Inflammatory macrophage treated with lipopolysaccharide for 1 hour (primary cell): ENCODE measurements around the gene THADA.
"Not testable (repeated sequence)": the region's sequence is repeated elsewhere in the genome, so short reads cannot be mapped to it uniquely, and the experiment has no call there.

Source experiments
- DNase-seq, 2 donors: peaks; one replicate each; pipeline ENCODE4 v3.0.0-alpha.2; 2020 to 2022

The THADA gene

DNA sequence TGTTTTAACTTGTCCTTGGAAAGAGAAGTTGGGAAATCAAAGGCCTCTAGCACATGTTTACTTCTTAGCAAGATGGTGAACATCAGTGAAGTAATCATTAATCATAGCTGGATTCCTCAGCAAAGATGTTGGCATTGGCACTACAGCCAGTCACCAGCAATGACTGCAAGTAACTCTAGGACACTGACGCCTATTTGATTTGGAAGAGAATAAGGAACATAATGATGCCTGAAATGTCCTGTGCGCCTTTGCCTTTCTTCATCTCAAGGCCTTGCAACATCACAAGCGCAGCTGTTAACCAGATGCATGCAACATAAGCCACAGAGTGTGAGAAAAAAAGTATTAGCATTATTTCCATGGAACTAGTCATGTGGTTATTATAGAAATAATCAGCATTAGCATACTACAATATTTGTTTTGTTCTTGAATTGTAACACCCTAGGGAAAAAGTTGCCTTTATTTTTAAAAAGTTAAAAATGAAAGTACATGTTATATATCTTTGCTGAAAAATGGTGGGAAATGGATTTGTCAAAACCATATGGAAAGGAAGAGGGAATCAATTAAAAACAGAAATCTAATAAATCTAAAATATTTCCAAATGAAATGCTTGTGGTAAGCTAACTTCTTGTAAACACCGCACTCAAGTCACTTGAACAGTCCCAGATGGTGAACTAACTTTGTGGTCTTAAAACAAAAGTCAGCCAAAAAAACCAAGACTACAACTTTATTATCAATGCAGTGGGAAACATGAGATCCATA, 55.6 kb downstream of the THADA start:
- DNase-seq: peak; percentile 82 to 95

- DNase-seq: no peak
Measured at GRCh38 chr2:43539436-43539835, 56.4 kb downstream of the THADA start.

GRCh38 chr2:43538034-43538670, 57.7 kb downstream of the THADA start:
- DNase-seq: no peak

DNA sequence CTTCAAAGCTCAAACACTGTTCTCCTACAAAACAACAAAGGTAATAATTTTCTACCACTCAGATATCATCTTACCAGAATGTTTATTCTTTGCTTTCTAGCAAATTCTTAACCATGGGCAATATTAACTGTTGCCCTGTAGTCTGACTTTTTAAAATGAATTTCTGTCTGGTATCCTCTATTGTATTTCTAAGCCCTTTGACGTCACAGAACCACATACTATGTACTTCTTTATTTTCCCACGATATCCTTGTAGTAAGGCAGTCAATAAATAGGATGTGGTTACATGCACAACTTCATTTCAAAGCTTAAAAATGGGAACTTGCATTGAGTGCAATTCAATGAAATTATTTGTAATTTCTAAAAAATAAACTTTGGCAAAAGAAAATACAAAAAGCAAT, 58.7 kb downstream of the THADA start:
- peak; percentile 73 for DNase-seq

- no peak for DNase-seq
Measured at GRCh38 chr2:43534569-43534968, 61.3 kb downstream of the THADA start.

DNA sequence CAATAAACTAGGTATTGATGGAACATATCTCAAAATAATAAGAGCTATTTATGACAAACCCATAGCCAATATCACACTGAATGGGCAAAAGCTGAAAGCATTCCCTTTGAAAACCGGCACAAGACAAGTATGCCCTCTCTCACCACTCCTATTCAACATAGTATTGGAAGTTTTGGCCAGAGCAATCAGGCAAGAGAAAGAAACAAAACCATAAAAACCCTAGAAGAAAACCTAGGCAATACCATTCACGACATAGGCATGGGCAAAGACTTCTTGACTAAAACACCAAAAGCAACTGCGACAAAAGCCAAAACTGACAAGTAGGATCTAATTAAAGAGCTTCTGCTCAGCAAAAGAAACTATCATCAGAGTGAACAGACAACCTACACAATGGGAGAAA, 63.3 kb downstream of the THADA start:
- DNase-seq: not testable (repeated sequence)

DNA sequence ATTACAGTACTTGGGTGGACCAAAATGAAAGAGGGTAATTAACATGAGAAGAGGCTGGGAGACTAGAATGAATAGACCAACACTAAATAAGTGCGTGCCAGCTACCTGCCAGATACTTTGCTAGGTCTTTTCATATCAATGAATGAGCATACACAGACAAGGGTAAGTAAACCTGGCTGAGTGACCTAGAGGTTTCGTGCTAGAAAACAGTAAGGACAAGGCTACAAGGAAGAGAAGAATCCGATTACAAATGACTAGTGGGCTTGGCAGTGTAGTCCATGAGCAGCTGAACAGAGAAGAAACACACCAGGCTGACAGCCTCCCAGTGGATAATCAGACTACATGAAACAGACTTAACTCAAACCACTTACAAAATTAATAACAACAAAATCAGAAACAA, 64.6 kb downstream of the THADA start:
- no peak for DNase-seq

GRCh38 chr2:43526994-43527393, 68.8 kb downstream of the THADA start:
- no peak for DNase-seq

DNA sequence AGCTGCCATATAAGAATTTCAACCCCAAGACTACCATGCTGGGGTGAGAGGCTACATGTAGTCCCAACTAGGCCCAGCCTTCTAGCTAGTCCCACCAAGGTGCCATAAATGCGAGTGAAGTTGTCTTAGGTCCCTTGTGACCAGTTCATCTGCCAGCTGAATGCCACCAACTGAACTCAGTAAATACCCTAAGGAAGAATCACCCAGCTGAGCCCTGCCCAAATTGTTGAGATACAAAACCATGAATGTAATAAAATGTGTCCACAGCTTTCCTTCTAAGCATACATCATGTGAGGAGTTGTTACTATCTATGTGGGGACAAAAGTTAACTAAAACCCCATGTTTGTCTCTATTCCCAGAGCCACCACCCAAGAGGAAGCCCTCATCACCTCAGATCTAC, 70.3 kb downstream of the THADA start:
- DNase-seq: no peak

DNA sequence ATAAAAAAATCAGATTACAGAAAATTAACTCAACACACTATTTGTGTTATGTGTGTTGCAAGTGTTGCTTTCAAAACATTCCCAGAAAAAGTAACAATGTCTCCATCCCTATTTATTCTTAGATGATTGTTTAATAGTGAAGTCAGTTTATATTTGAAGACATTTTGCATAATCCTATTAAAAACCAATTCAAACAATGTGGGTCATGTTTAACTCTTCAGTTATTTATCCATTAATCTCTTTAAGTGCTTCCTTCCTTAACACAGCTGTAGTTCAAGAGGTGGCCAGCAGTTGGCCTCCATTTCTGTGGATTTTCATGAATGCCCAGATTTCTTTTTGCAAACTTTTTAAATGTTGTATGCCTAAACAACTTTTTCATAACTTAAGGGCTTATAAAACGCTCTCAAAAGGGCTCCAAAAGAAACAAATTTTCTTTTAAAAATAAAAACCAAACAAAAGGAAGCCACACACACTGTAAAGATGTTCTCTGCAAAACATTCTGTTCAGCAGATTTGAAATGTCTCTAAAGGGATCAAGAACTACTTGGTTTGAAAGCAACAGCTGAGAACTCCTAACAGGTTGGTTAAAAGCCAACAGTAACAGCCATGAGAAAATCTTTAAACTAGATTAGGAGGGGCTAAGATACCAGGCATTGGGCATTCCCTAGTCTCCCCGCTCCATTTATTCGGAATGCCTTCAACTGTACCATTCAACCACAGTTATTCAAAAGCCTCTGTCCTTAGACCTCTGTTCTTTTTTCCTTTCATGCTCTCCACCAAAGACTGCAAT, 71.5 kb downstream of the THADA start:
- DNase-seq: no peak

DNA sequence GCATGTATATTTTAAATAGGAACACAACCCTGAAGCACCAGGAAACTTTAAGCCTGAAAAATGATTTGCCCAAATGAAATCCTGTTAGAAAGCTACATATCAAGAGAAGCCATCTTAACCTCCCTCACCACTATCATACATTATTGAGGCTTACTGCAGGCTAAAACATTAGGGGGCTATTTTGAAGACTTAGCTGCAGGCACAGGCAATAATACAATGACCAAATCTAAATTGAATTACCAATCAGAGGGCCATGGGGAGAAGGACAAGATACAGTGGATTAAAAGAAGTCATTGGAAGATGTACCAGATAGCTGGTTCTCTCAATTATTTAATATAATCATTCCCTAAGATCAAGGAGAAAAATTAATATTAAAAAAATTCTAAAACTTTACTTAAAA, 73.7 kb downstream of the THADA start:
- DNase-seq: no peak

GRCh38 chr2:43521568-43521967, 74.3 kb downstream of the THADA start:
- DNase-seq: no peak

- DNase-seq: no peak
Measured at GRCh38 chr2:43520919-43521318, 74.9 kb downstream of the THADA start.

DNA sequence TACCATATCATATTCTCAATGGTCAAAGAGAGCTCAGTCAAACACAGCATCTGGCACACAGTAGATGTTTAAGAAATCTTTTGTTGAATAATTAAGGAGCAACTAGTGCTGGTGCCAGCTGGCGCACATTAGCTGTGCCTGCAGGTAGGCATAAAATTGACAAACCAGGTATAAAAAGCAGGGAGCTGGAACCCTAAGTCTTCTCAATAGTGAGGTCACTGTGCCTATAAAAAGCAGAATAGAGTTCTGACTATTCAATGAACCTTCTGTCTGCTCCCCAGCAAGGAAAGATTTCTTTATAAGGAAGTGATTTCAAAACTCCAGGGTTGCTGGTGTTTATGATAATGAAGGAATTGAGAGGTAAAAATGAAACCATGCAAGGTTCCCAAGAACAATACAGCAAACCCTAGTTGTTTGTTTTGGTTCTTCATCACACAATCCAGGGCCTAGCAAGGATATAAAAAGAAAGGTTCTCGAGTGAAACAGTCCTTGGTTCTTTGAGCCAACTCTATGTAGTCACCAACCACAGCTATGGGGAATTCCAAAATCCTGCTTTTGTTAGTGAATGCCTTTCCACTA, 76.1 kb downstream of the THADA start:
- DNase-seq: peak; percentile 62 to 68

GRCh38 chr2:43518718-43519117, 77.1 kb downstream of the THADA start:
- DNase-seq: no peak

- DNase-seq: no peak
Measured at GRCh38 chr2:43518181-43518580, 77.7 kb downstream of the THADA start.

DNA sequence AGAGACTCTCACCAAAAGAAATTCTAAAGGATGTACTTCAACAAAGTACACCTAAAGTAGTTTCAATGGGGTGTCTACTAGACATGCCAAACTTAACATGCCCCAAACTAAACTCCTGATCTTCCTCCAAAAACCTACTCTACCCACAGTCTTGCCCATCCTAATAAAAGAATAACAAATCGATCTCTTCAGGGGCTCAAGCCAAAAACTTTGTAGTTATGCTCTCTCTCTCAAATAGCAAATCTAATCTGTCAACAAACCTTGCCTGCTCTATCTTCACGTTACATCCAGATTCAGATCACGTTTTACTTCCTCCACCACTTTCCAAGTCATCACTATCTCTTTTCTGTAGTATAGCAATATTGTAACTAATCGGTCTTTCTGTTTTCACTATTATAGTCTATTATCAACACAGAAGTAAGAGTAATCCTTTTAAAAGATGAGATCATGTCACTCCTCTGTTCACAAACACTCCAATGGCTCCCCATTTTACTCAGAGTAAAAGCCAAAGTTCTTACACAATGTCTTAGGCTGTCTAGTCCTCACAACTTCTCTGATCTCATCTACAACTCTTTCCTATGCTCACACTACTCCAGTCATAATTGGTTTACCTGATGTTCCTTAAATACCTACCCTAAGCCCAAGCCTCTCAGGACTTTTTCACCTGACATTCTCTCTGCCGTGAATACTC, 79.9 kb downstream of the THADA start:
- no peak for DNase-seq

GRCh38 chr2:43515248-43515647, 80.6 kb downstream of the THADA start:
- no peak for DNase-seq

GRCh38 chr2:43513796-43514195, 82.0 kb downstream of the THADA start:
- DNase-seq: no peak

GRCh38 chr2:43513216-43513615, 82.6 kb downstream of the THADA start:
- DNase-seq: no peak

DNA sequence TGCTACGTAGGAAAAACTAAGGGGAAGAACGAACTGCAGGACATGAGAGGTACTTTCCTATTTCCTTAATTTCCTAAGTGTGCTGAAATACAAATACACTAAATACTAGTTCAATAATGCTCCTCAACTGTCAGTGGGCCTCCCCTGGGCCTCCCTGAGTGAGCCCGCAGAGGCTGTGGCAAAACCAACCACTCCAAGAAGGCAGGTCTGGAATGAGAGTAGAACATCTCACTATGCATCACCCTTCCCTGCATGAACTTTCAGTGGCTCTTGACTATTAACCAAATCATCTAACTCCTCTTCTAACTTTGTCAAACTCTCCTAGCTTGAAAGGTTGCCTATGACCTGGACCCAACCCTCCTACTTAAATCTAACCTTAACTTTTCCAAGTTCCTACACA, 84.6 kb downstream of the THADA start:
- DNase-seq: no peak

DNA sequence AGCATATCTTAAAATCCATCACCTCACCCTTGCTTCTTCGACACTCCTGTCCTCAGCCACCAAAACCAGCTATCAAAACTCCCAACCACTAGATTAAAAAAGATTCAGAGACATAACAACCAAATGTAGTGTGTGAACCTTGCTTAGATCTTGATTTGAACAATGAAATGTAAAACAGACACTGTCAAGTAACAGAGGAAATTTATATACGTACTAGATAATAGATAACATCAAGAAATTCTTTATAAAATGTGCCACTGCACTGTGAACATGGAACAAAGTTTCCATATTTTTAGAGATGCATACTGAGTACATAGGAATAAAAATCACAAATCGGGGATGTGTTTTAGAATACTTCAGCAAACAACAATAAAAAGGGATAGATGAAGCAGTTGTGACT, 86.0 kb downstream of the THADA start:
- no peak for DNase-seq

DNA sequence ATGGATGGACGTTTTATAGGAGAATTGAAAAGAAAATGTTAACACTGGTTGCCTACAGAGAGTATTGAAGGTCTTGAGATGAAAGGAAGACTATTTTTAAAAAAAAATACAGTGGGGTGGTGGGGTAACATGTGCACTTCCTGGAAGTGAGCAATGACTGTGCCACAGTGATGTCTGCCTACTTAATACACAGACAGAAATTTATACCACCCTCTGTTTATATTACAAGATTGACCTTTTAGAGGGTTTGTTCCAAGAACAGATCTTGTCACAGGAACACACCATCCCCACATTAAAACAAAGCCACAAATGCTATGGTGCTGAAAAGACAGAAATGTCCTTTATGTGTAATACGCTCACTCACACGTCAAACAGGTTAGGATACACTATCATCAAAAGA, 87.6 kb downstream of the THADA start:
- DNase-seq: no peak
